Measurements from ENCODE around the gene ADCY7.

ADCY7 gene

GRCh38 chr16:50265716-50266336, 525 bp upstream of the ADCY7 start:
- H4K20me1 ChIP-seq, result peaks cover 50% of the 10 kb centered on the region
- no peaks in the 10 kb centered on the region for H3K27me3 ChIP-seq
- peaks cover 97% of the 10 kb centered on the region for H3K4me1 ChIP-seq
- H3K36me3 ChIP-seq, result no peaks in the 10 kb centered on the region
- no peak for TF ChIP-seq Cebpa-rat (IDR thresholded peaks at IDR 0.05)
- H3K9ac ChIP-seq, result peak overlapping the region; percentile 49; the same call in 1 of the 2 replicates
- H3K9me3 ChIP-seq, result no peaks in the 10 kb centered on the region
- H3K4me2 ChIP-seq, result peak overlapping the region; percentile 98
- H3K27ac ChIP-seq, result peak overlapping the region; percentile 82
- H3K4me3 ChIP-seq, result peak overlapping the region; percentile 46

- no peak for TF ChIP-seq Cebpa-rat (IDR thresholded peaks at IDR 0.05)
- H3K9me3 ChIP-seq, result no peaks in the 10 kb centered on the region
- H3K4me2 ChIP-seq, result peak overlapping the region; percentile 98
- H3K27ac ChIP-seq, result peak overlapping the region; percentile 82
- peak overlapping the region; percentile 49; the same call in 1 of the 2 replicates for H3K9ac ChIP-seq
- peaks cover 45% of the 10 kb centered on the region for H4K20me1 ChIP-seq
- H3K4me3 ChIP-seq, result no peak overlapping the region
- no peaks in the 10 kb centered on the region for H3K27me3 ChIP-seq
- H3K36me3 ChIP-seq, result no peaks in the 10 kb centered on the region
- H3K4me1 ChIP-seq, result peaks cover 97% of the 10 kb centered on the region
Measured at GRCh38 chr16:50267151-50267631, 840 bp downstream of the ADCY7 start.

GRCh38 chr16:50267651-50268050, 1.3 kb downstream of the ADCY7 start:
- Histone ChIP-seq H3K27ac (peak overlapping the region; percentile 82), H4K20me1 (peaks cover 45% of the 10 kb centered on the region), H3K4me1 (peaks cover 97% of the 10 kb centered on the region), H3K9me3 (no peaks in the 10 kb centered on the region), H3K27me3 (no peaks in the 10 kb centered on the region), H3K4me3 (no peak overlapping the region), H3K9ac (no peak overlapping the region), H3K36me3 (no peaks in the 10 kb centered on the region), H3K4me2 (peak overlapping the region; percentile 98)
- no peak for TF ChIP-seq Cebpa-rat (IDR thresholded peaks at IDR 0.05)

- H3K36me3 ChIP-seq, result no peaks in the 10 kb centered on the region
- no peak for TF ChIP-seq Cebpa-rat (IDR thresholded peaks at IDR 0.05)
- H3K27me3 ChIP-seq, result no peaks in the 10 kb centered on the region
- no peaks in the 10 kb centered on the region for H3K9me3 ChIP-seq
- H3K4me3 ChIP-seq, result no peak overlapping the region
- peaks cover 99% of the 10 kb centered on the region for H3K4me1 ChIP-seq
- 0 out of 2 replicates have a peak overlapping the region, but pooled peaks have one; percentile 82 for H3K27ac ChIP-seq
- peak overlapping the region; percentile 98 for H3K4me2 ChIP-seq
- H3K9ac ChIP-seq, result no peak overlapping the region
- H4K20me1 ChIP-seq, result peaks cover 47% of the 10 kb centered on the region
Measured at GRCh38 chr16:50268352-50268751, 2.0 kb downstream of the ADCY7 start.

GRCh38 chr16:50269061-50269705, 2.8 kb downstream of the ADCY7 start:
- H3K4me3 ChIP-seq, result no peak overlapping the region
- TF ChIP-seq Cebpa-rat (IDR thresholded peaks at IDR 0.05), result no peak
- no peak overlapping the region for H3K27ac ChIP-seq

GRCh38 chr16:50269769-50270509, 3.6 kb downstream of the ADCY7 start:
- Histone ChIP-seq H3K4me2 (0 out of 2 replicates have a peak overlapping the region, but pooled peaks have one; percentile 8), H3K4me3 (no peak overlapping the region), H3K27me3 (no peaks in the 10 kb centered on the region), H3K36me3 (no peaks in the 10 kb centered on the region), H3K4me1 (peaks cover 99% of the 10 kb centered on the region), H3K9me3 (no peaks in the 10 kb centered on the region), H3K27ac (no peak overlapping the region), H4K20me1 (peaks cover 43% of the 10 kb centered on the region), H3K9ac (no peak overlapping the region)
- TF ChIP-seq Cebpa-rat (IDR thresholded peaks at IDR 0.05), result no peak

More at GRCh38 chr16:50269061-50269705, 2.8 kb downstream of the ADCY7 start:
- peaks cover 44% of the 10 kb centered on the region for H4K20me1 ChIP-seq
- no peaks in the 10 kb centered on the region for H3K36me3 ChIP-seq
- H3K9ac ChIP-seq, result no peak overlapping the region
- no peaks in the 10 kb centered on the region for H3K9me3 ChIP-seq
- H3K4me2 ChIP-seq, result 0 out of 2 replicates have a peak overlapping the region, but pooled peaks have one; percentile 8
- no peaks in the 10 kb centered on the region for H3K27me3 ChIP-seq
- H3K4me1 ChIP-seq, result peaks cover 99% of the 10 kb centered on the region

GRCh38 chr16:50270510-50271147, 4.3 kb downstream of the ADCY7 start:
- H3K9ac ChIP-seq, result no peak overlapping the region
- no peak overlapping the region for H3K4me3 ChIP-seq
- TF ChIP-seq Cebpa-rat (IDR thresholded peaks at IDR 0.05), result no peak
- no peaks in the 10 kb centered on the region for H3K9me3 ChIP-seq
- H4K20me1 ChIP-seq, result peaks cover 37% of the 10 kb centered on the region
- H3K27me3 ChIP-seq, result no peaks in the 10 kb centered on the region
- no peak overlapping the region for H3K4me2 ChIP-seq
- no peaks in the 10 kb centered on the region for H3K36me3 ChIP-seq
- peaks cover 99% of the 10 kb centered on the region for H3K4me1 ChIP-seq
- H3K27ac ChIP-seq, result no peak overlapping the region

GRCh38 chr16:50271148-50272041, 5.0 kb downstream of the ADCY7 start:
- no peak overlapping the region for H3K4me3 ChIP-seq
- H4K20me1 ChIP-seq, result peaks cover 29% of the 10 kb centered on the region
- TF ChIP-seq Cebpa-rat (IDR thresholded peaks at IDR 0.05), result no peak
- no peaks in the 10 kb centered on the region for H3K9me3 ChIP-seq
- peak overlapping the region; percentile 33 for H3K27ac ChIP-seq
- H3K27me3 ChIP-seq, result no peaks in the 10 kb centered on the region
- H3K4me2 ChIP-seq, result peak overlapping the region; percentile 99
- no peaks in the 10 kb centered on the region for H3K36me3 ChIP-seq
- H3K9ac ChIP-seq, result 0 out of 2 replicates have a peak overlapping the region, but pooled peaks have one; percentile 0
- H3K4me1 ChIP-seq, result peaks cover 99% of the 10 kb centered on the region

Measured in BLaER1 (cell line).